GM12892 (cell line): ENCODE measurements around the gene ADCY7.

Experiments used
- POLR2A ChIP-seq: IDR thresholded peaks from 2 replicates; pipeline ENCODE4 v1.6.1; 2011; ENCODE audit warnings: low read depth, low read length, control low read depth
- POLR2AphosphoS5 ChIP-seq: IDR thresholded peaks from 2 replicates; pipeline ENCODE4 v1.6.1; 2011; ENCODE audit warnings: low read depth, low read length, control low read depth

- TF ChIP-seq POLR2AphosphoS5 (no peak), POLR2A (no peak)
These were observed 74.2 kb downstream of the ADCY7 start for GRCh38 chr16:50340578-50340977.
